ENCODE measurements around the gene TBX20.
"Not testable (repeated sequence)": the region's sequence is repeated elsewhere in the genome, so short reads cannot be mapped to it uniquely, and the experiment has no call there.

- TF ChIP-seq CTCF, POLR2A (IDR thresholded peaks at IDR 0.05): not testable (repeated sequence)
These were observed 81.8 kb downstream of the TBX20 start for GRCh38 chr7:35172131-35172530.
